Stimulated activated naive CD4-positive, alpha-beta T cell (primary cell): ENCODE measurements around the gene DEGS2.
A peak's percentile ranks its signal among the peaks of the same experiment; 100 is the strongest.
"Not testable (repeated sequence)": the region's sequence is repeated elsewhere in the genome, so short reads cannot be mapped to it uniquely, and the experiment has no call there.

Experiments used
- DNase-seq, 6 experiments: peaks; one replicate each; lab custom pipeline; 2025; lab: John Stamatoyannopoulos, UW

The DEGS2 gene

DNA sequence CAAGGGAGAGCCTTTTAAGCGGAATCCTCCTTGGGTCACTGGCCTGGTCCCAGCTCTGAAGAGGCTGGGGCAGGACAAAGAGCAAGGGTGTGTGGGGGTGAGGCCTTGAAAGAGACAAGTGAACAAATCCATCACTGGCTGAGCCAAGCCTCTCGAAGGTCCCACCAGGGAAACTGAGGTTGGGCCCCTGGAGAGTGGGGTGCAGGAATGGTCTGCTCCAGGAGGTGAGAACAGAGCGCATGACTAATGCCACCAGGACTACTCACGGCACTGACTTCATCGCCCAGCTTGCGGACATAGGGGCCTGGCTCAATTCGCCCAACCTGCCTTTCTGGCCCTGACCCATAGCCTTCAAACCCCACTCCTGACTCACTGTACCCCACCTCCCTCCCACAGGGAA, 19.2 kb upstream of the DEGS2 start:
- DNase-seq: no peak

DNA sequence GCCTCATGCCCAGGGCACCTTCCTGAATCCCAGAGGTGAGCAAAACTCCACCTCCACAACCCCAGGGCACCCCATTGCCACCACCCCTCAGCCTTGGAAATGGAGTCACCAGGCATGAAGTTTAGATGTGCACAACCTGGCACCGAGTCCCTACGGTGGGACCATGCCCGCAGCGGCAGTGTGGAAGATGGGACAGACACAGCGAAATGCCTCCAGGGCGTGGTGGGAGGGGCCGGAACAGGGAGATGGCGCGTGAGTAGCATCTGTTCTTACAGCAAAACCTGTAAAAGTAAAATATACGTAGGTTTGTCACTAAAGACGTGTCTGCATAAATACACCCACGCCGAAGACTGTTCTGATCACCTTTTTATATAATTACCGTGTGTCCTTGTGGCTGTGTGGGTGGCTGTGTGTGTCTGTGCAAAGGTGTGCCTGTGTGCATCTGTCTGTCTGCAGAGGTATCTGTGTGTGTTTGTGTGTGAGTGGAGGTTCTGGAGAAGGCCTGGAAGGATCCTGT, 17.4 kb upstream of the DEGS2 start:
- no peak for DNase-seq

DNA sequence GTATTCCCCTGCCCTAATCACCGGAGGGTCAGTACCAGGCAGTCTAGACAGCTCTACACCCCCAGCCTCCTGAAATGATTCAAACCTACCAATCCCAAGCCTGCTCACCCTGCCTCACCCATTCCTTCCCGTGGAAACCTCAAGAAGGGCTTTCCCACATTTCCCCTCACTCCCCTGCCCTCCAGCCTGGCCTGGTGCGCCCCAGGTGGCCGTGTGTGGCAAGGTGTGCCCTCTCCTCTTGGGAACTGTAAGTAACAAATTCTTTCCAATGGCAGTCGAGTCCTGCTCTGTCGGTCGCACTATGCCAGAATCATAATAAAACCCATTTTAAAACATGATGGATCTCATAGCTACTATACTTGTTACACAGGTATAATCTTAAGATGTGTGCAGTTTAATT, 13.9 kb upstream of the DEGS2 start:
- DNase-seq: no peak

DNA sequence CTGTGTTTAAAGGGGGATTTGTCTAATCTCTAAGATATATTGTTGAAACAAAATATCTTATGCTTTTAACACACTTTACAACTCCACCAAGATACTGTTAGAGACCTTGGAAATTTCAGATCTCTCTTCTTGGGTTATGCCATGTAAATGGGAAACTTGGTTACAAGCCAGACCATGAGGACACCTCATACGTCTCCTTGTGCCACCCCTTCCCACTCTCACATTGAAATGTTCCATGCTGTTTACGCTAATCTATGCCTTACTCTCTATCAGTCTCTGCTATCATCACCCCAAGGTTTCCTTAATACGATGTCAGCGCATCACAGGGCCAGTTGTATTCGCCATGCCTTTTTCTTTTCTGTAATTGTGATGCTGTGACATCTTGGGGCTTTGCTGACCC, 13.4 kb upstream of the DEGS2 start:
- DNase-seq: no peak

DNA sequence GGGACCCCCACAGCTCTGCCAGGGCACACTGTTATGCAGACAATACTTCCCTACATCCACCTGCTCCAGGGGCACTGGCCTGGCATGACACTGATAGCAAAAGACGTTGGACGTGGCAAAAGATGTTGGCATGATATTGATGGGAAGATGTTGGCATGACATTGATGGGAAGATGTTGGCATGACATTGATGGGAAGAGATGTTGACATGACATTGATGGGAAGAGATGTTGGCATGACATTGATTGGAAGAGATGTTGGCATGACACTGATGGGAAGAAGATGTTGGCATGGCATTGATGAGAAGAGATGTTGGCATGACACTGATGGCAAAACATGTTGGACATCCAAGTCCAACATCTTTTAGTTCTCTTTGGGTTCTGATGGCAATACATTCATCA, 11.4 kb upstream of the DEGS2 start:
- no peak for DNase-seq

DNA sequence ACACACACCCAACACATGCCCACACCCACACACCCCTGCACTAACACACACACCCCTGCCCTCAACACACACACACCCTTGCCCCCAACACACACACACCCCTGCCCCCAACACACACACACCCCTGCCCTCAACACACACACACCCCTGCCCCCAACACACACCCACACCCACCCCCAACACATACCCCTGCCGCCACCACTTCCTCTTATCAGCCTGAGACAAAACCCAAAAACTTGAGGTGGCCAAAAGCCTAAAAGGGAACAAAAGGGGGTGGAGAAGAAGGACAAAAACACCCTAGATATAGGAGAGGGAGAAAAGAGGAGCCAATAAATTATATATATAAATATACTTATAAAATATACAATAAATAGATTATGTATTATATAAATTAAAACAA, 9.1 kb upstream of the DEGS2 start:
- DNase-seq: no peak

DNA sequence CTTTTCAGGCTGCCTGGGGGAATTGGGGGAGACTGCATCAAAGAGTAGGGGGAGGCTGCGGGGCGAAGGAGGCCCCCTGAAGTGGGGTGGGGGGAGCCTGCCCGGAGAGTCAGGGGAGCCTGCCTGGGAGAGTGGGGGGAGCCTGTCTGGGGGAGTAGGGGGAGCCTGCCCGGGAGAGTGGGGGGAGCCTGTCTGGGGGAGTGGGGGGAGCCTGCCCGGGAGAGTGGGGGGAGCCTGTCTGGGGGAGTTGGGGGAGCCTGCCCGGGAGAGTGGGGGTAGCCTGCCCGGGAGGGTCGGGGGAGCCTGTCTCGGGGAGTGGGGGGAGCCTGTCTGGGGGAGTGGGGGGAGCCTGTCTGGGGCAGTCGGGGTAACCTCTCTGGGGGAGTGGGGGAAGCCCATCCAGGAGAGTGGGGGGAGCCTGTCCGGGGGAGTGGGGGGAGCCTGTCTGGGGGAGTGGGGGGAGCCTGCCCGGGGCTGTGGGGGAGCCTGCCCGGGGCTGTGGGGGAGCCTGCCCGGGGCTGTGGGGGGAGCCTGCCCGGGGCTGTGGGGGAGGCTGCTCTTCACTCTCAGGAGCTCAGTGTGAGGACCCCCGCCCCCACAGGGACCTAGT, 6.5 kb upstream of the DEGS2 start:
- DNase-seq: no peak

DNA sequence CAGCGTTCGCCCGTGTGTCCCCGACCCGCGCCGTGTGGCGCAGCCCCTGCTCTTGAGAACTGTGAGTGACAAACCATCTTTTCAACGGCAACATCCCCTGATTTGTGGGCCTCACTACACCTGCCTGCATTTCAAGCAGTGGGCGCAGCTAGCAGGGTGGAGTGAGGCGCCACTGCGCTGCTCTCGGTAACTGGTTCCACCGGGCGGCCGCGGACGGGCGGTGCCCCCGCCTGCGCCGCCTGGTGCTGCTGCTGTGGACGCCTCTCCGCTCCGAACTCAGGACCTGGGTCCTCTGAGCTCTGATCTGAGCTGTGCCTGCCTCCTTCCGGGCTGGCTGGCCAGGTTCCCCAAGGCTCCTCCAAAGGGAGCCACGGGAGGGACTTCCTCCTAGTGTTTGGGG, 5.9 kb upstream of the DEGS2 start:
- no peak for DNase-seq

DNA sequence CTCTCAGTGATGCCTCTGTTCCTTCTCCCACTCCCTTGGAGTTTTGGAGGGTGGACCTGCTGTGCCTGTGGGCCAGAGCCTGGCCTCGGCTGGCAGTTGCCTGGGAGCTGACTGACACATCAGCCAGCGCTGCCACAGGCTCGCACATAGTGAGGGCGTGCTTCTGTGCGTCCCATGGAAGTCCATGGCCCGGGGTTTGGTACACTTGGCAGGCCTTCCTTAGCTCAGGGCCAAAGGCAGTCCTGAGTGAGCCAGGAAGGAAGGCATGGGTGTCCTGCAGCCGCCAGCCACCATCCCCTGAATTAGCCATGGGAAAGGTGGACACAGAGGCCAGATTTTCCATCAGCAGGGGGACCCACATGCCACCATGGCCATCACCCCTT, 1.1 kb upstream of the DEGS2 start:
- no peak for DNase-seq

DNA sequence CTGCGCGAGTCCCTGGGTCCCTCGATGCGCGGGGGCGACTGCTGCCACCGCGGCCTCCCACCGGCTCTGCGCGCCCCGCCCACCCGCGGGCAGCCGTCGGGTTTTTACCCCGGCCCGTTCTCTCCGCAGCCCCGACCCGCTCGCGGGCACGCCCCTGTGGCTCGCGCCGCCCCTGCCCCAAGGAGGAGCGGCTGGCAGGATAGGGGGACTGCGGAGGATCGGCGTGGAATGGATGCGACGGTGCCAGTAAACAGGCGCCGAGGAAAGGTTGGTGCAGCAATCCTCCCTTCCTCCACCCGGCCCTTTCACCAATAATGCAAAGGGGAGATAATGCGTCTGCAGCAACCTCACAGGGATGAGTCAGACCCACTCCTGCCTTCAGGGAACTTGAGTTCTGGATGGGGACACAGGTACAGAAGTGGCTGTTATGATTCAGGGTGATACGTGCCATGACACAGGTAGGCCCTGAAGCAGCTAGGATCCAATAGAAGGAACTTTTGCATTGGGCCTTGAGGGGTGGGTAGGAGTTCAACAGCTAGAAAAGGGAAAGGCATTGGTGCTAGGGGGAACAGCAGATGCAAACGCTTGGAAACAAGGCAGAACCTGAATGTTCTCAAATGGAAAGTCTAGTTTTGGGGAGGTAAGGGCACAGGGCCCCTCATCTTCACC, 554 bp upstream of the DEGS2 start:
- peak in 1 of 6 experiments; percentile 51 for DNase-seq

DNA sequence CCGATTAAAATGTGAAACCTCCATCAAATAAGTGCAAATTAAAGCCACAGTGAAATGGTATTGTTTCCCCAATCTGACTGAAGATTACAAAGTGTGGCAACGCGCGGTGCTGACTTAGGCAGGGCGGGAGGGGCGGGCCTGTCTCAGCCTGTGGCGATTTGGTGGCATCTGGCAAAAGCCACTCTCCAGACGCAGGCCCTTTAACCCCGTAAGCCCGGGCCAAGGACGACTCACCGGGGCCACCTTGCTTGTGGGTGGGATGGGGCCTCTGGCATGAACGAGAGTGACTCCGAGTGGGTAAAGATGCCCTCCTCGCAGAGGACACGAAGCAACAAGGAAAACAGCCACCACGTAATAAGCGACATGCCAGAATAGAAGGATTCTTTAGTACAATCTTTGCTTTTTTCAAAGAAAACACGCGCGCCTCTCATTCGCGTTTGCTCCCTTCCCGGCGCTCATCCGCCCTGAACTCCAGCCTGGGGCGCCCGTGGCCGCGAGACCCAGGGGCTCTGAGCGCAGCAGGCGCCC, 815 bp downstream of the DEGS2 start:
- DNase-seq: peak in 1 of 6 experiments; percentile 19

DNA sequence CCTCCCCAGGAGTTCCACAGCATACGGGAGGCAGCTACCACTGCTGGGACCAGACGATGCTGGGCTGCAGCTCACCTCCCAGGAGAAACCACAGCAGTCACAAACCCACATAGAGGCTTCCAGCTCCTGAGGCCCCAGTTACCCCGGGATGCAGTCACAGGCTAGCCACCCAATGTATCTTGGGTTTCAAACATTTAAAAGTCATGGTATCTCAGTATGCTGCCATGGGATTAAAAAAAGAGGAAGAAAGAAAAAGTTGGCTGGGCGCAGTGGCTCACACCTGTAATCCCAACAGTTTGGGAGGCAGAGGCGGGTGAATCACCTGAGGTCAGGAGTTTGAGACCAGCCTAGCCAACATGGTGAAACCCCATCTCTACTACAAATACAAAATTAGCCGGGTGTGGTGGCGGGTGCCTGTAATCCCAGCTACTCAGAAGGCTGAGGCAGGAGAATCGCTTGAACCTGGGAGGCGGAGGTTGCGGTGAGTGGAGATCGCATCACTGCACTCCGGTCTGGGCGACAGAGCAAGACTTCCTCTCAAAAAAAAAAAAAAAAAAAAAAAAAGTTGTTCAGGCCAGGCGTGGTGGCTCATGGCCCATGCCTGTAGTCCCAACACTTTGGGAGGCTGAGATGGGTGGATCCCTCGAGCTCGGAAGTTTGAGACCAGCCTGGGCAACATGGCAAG, 1.8 kb downstream of the DEGS2 start:
- DNase-seq: not testable (repeated sequence)

DNA sequence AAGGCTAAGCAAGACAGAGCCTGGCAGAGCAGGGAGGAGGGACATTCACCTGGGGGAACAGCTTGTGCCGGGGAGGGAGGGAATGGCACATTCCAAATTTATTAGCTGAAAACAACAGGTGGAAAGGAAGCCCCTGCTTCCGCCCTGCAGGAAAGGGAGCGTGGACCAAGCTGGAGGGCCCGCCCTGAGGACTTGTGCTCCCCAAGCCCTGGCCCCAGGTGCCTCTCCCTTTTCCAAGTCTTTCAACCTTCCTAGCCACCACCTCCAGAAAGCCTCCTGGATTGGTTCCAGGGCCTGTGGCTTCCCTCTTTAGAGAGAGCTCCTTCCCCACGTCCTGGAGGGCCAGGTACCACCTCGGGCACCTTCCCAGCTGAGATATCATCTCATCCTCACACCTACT, 2.7 kb downstream of the DEGS2 start:
- no peak for DNase-seq

DNA sequence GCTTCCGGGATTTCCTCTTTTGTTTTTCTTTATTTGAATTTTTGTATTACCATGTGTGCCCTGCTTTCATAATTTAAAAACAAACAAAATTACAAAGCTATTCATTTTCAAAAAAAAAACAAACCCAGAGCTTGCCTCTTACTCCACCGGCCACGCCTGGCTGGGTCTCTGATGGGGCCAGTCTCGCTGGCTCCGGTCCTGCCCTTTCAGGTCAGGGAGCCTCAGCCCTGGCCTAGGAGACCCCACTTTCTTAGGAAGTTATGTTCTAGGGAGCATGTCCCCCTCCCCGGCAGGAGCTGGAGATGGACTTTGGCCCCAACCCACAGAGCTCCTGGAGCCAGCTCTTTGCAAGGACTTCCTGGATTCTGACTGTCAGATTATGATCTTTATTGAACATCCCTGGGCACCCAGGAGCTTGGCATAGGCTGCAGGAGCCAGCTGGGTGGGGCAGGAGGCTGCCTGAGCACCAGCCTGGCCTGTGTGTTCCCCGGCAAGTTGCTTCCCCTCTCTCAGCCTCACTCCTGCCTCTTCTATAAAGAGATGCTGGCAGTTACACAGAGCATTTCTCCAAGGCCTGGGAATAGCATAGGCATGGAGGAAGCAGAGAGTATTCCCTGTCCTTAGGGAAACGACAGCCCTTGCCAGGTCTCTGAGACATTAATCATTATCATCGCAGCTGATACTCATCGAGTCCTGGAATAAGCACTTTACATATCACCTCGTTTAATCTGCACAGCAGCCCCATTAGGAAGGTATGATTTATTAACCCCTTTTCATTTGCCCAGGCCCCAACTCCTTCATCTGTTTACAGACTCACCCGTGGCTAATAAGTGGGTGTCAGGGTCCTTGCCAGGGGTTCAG, 3.5 kb downstream of the DEGS2 start:
- no peak for DNase-seq

DNA sequence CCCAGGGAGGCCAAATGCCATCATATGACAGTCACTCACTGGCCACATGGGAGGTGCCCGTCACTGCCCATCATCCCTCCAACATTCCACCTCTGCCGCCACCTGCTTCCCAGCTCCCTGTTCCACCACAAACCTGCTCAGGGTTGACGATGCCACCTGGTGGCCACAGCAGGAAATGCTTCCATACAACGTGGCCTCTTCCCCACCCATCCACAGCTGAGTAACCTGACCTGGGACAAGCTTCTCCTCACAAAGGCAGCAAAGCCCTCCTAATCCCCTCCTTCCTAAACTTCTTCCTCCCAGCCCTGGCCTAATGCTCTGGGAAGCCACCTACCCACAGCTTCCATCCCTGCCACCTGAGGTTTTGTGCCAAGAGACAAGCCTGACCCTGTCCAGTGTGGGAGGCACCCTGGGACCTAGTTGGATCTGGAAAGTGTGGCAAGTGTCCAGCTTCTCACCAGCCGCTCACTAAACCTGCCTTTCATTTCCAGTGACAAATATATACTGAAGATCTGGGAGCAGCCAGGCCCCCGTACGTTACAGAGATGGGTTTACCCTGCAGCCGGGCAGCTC, 4.3 kb downstream of the DEGS2 start:
- DNase-seq: no peak

DNA sequence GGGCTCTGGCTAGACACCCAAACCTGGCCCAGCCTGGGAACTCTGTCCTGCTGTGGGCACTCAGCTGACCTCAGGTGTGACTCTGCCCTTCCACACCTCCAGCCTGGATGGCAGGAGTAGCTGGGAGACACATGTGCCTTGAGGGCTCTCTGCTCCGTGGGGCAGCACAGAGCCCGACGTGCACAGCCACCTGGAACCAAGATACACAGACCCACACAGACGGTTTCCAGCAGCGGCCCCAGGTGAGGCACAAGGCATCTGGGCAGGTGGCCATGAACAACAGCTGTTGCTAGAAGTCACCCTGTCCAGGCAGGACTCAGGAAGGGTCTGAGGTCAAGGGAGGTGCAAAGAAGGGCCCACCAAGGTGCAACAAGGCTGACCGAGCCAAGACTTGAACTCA, 5.9 kb downstream of the DEGS2 start:
- no peak for DNase-seq

DNA sequence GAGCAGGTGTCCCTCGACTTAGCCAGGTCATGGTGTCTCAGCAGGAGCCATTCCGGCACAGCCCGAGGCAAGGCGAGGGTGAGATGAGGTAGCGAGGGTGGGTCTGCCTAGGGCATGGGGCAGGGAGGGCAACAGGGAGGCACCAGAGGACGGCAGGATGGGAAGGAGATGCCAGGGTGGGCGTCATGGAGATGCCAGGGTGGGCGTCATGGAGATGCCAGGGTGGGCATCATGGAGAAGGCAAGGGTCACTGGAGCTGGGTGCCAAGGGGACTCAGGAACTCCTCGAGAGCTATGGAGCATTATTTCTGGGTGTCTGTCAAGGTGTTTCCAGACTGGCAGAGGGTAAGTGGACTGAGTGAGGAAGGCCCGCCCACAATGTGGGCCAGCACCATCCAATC, 7.4 kb downstream of the DEGS2 start:
- DNase-seq: no peak

DNA sequence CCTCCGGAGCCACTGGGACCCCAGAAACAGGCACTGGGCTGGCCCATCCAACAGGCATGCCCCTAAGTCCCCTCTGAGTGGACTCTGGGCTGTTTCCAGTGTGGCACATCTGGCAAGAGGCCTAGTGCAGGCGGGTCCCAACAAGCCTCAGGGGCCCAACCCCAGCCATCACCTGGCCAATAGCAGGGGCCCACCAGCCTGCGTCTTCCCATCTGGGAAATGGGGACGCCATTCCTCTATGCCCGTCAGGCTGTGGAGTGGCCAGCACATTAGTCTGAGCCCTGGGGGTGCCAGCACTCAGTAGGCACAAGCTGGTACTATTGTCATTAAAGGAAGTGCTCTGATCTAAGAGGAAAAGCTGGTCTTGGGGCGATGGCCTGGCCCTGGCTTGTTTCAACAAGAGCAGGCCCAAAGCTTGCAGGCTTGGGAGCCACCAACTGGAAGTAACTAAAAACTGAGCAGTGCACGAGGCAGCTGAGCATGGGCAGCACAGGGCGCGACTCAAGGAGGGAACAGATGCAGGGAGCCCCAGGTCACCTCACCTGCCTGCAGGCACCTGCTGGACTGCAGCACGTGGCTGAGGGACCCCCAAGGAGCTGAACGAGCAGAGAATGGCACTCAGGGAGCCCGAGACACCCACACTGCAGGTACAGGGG, 8.4 kb downstream of the DEGS2 start:
- DNase-seq: no peak

DNA sequence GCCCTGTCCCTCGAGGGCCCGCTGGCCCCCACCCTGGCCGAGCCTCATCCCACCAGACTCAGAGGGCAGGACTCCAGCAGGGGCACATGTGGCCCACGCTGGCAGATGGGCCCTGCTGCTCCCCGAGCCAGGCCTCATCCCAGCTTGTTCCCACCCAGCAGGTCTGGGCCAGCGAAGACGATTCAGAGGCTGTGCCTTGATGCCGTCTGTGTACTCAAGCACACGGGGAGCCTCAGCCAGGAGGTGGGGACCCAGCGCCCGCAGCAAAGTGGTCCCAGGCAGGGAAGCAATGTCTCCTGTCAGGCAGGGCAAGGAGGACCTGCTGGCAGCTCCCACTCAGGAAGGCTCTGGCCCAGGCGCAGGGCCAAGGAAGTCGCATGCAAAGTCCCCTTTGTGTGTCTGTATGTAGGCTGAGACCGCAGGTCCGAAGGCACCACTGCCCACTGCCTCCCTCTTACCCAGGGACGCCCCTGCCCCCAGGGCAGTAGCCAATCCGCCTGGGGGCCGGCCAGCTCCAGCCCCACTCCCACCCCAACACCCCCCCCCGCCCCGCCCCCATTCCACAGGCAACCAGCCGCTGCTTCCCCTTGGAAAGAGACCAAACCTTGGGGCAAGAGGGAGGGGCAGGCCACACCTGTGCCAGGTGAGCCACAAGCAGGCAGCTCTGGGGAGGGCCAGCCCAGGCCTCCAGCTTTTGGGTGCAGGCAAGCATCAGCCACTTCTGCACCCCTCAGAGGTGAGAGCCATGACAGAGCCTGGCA, 9.4 kb downstream of the DEGS2 start:
- no peak for DNase-seq
